ENCODE measurements around the gene PIF1. TPM values are rescaled to one million over a fixed set of nuclear protein-coding genes. Genes with fewer than 3 reads are reported as not detected.

The PIF1 gene
- total RNA-seq, 1 donor from 2014 or later: 2.1 TPM

- peaks cover 4 to 12% (median 5%) of the 10 kb centered on the region in 3 donors for H3K36me3 ChIP-seq (ENCODE audit: control insufficient read depth in 3 of 3, insufficient read depth in 3 of 3, low read length in 3 of 3)
- no peak overlapping the region for H3K27ac ChIP-seq (ENCODE audit: low read depth, low read length)
- no peaks in the 10 kb centered on the region for H3K27me3 ChIP-seq (ENCODE audit: control insufficient read depth in 3 of 3, insufficient read depth in 3 of 3, low read length in 3 of 3)
- no peak overlapping the region for H3K9ac ChIP-seq (ENCODE audit: low read depth in 1 of 3, low read length in 3 of 3)
- H3K4me3 ChIP-seq (ENCODE audit: low read length in 3 of 3): no peak overlapping the region
- no peaks in the 10 kb centered on the region for H3K9me3 ChIP-seq (ENCODE audit: control insufficient read depth in 3 of 3, low read length in 3 of 3)
- H3K4me1 ChIP-seq (ENCODE audit: control insufficient read depth in 3 of 3, insufficient read depth in 3 of 3, low read length in 3 of 3): peaks cover 29 to 50% (median 37%) of the 10 kb centered on the region in 3 donors
These were observed 22.6 kb upstream of the PIF1 start for GRCh38 chr15:64847876-64848716.

GRCh38 chr15:64847448-64847847, 22.0 kb upstream of the PIF1 start:
- H3K9me3 ChIP-seq (ENCODE audit: control insufficient read depth in 3 of 3, low read length in 3 of 3): no peaks in the 10 kb centered on the region
- no peaks in the 10 kb centered on the region for H3K27me3 ChIP-seq (ENCODE audit: control insufficient read depth in 3 of 3, insufficient read depth in 3 of 3, low read length in 3 of 3)
- H3K4me3 ChIP-seq (ENCODE audit: low read length in 3 of 3): no peak overlapping the region
- H3K27ac ChIP-seq (ENCODE audit: low read depth, low read length): no peak overlapping the region
- H3K4me1 ChIP-seq (ENCODE audit: control insufficient read depth in 3 of 3, insufficient read depth in 3 of 3, low read length in 3 of 3): peaks cover 32 to 56% (median 41%) of the 10 kb centered on the region in 3 donors
- peaks cover 4 to 12% (median 5%) of the 10 kb centered on the region in 3 donors for H3K36me3 ChIP-seq (ENCODE audit: control insufficient read depth in 3 of 3, insufficient read depth in 3 of 3, low read length in 3 of 3)
- H3K9ac ChIP-seq (ENCODE audit: low read depth in 1 of 3, low read length in 3 of 3): no peak overlapping the region

GRCh38 chr15:64847016-64847415, 21.6 kb upstream of the PIF1 start:
- H3K4me3 ChIP-seq (ENCODE audit: low read length in 3 of 3): no peak overlapping the region
- no peak overlapping the region for H3K9ac ChIP-seq (ENCODE audit: low read depth in 1 of 3, low read length in 3 of 3)
- no peaks in the 10 kb centered on the region for H3K27me3 ChIP-seq (ENCODE audit: control insufficient read depth in 3 of 3, insufficient read depth in 3 of 3, low read length in 3 of 3)
- H3K27ac ChIP-seq (ENCODE audit: low read depth, low read length): no peak overlapping the region
- H3K9me3 ChIP-seq (ENCODE audit: control insufficient read depth in 3 of 3, low read length in 3 of 3): no peaks in the 10 kb centered on the region
- H3K36me3 ChIP-seq (ENCODE audit: control insufficient read depth in 3 of 3, insufficient read depth in 3 of 3, low read length in 3 of 3): peaks cover 4 to 12% (median 5%) of the 10 kb centered on the region in 3 donors
- peaks cover 32 to 59% (median 42%) of the 10 kb centered on the region in 3 donors for H3K4me1 ChIP-seq (ENCODE audit: control insufficient read depth in 3 of 3, insufficient read depth in 3 of 3, low read length in 3 of 3)

DNA sequence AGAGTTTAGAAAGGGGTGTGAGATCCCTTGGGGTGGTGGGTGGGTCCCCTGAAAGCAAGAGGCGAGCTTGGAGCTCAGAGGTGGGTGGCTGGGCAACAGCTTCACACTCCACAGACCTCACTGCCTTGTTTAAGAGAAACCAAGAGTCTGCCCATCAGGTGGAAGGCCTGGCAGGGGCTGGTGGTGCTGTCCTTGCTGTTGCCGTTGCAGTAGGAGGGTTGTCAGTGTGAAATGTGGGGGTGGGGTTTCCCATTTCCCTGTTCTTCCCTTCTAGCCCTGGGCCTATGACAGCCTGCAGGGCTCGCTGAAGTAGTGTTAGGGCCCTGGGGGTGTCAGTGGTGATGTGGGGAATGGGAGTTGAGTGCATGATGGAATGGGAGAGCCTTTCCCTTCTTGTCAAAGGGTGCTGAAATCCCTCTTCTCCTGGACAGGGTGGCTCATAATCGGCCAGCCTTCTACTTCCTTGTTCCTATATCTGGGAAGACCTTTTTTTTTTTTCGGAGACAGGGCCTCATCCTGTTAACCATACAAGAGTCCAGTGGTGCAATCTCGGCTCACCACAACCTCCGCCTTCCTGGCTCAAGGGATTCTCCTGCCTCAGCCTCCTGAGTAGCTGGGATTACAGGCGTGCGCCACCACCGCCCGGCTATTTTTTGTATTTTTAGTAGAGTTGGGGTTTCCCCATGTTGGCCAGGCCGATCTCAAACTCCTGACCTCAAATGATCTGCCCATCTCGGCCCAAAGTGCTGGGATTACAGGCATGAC, 20.6 kb upstream of the PIF1 start:
- H3K36me3 ChIP-seq (ENCODE audit: control insufficient read depth in 3 of 3, insufficient read depth in 3 of 3, low read length in 3 of 3): peaks cover 4 to 9% (median 5%) of the 10 kb centered on the region in 3 donors
- no peaks in the 10 kb centered on the region for H3K27me3 ChIP-seq (ENCODE audit: control insufficient read depth in 3 of 3, insufficient read depth in 3 of 3, low read length in 3 of 3)
- peak overlapping the region in 1 of 3 donors; percentile 14 for H3K9ac ChIP-seq (ENCODE audit: low read depth in 1 of 3, low read length in 3 of 3)
- no peak overlapping the region for H3K4me3 ChIP-seq (ENCODE audit: low read length in 3 of 3)
- H3K4me1 ChIP-seq (ENCODE audit: control insufficient read depth in 3 of 3, insufficient read depth in 3 of 3, low read length in 3 of 3): peaks cover 30 to 53% (median 38%) of the 10 kb centered on the region in 3 donors
- H3K27ac ChIP-seq (ENCODE audit: low read depth, low read length): peak overlapping the region; percentile 83
- H3K9me3 ChIP-seq (ENCODE audit: control insufficient read depth in 3 of 3, low read length in 3 of 3): no peaks in the 10 kb centered on the region

- Histone ChIP-seq H3K9me3 (ENCODE audit: control insufficient read depth in 3 of 3, low read length in 3 of 3) (no peaks in the 10 kb centered on the region), H3K4me3 (ENCODE audit: low read length in 3 of 3) (peak overlapping the region in 2 of 3 donors; percentile 74 to 89), H3K4me1 (ENCODE audit: control insufficient read depth in 3 of 3, insufficient read depth in 3 of 3, low read length in 3 of 3) (peaks cover 38 to 53% (median 45%) of the 10 kb centered on the region in 3 donors), H3K27me3 (ENCODE audit: control insufficient read depth in 3 of 3, insufficient read depth in 3 of 3, low read length in 3 of 3) (no peaks in the 10 kb centered on the region), H3K9ac (ENCODE audit: low read depth in 1 of 3, low read length in 3 of 3) (peak overlapping the region; percentile 27 to 50 (median 45)), H3K27ac (ENCODE audit: low read depth, low read length) (peak overlapping the region; percentile 83), H3K36me3 (ENCODE audit: control insufficient read depth in 3 of 3, insufficient read depth in 3 of 3, low read length in 3 of 3) (peaks cover 2 to 4% (median 2%) of the 10 kb centered on the region in 3 donors)
These were observed 19.8 kb upstream of the PIF1 start for GRCh38 chr15:64845183-64845611.

GRCh38 chr15:64844576-64845145, 19.2 kb upstream of the PIF1 start:
- no peaks in the 10 kb centered on the region for H3K9me3 ChIP-seq (ENCODE audit: control insufficient read depth in 3 of 3, low read length in 3 of 3)
- peaks cover 0 to 4% (median 2%) of the 10 kb centered on the region in 3 donors for H3K36me3 ChIP-seq (ENCODE audit: control insufficient read depth in 3 of 3, insufficient read depth in 3 of 3, low read length in 3 of 3)
- no peaks in the 10 kb centered on the region for H3K27me3 ChIP-seq (ENCODE audit: control insufficient read depth in 3 of 3, insufficient read depth in 3 of 3, low read length in 3 of 3)
- H3K4me1 ChIP-seq (ENCODE audit: control insufficient read depth in 3 of 3, insufficient read depth in 3 of 3, low read length in 3 of 3): peaks cover 39 to 53% (median 45%) of the 10 kb centered on the region in 3 donors
- H3K4me3 ChIP-seq (ENCODE audit: low read length in 3 of 3): peak overlapping the region; percentile 45 to 89 (median 74)
- peak overlapping the region; percentile 27 to 50 (median 45) for H3K9ac ChIP-seq (ENCODE audit: low read depth in 1 of 3, low read length in 3 of 3)
- peak overlapping the region; percentile 83 for H3K27ac ChIP-seq (ENCODE audit: low read depth, low read length)

- H3K9me3 ChIP-seq (ENCODE audit: control insufficient read depth in 3 of 3, low read length in 3 of 3): no peaks in the 10 kb centered on the region
- no peaks in the 10 kb centered on the region for H3K27me3 ChIP-seq (ENCODE audit: control insufficient read depth in 3 of 3, insufficient read depth in 3 of 3, low read length in 3 of 3)
- peaks cover 39 to 53% (median 45%) of the 10 kb centered on the region in 3 donors for H3K4me1 ChIP-seq (ENCODE audit: control insufficient read depth in 3 of 3, insufficient read depth in 3 of 3, low read length in 3 of 3)
- peak overlapping the region; percentile 33 to 88 (median 33) for H3K9ac ChIP-seq (ENCODE audit: low read depth in 1 of 3, low read length in 3 of 3)
- H3K36me3 ChIP-seq (ENCODE audit: control insufficient read depth in 3 of 3, insufficient read depth in 3 of 3, low read length in 3 of 3): peaks cover 0 to 4% (median 2%) of the 10 kb centered on the region in 3 donors
- H3K4me3 ChIP-seq (ENCODE audit: low read length in 3 of 3): peak overlapping the region; percentile 45 to 89 (median 74)
- peak overlapping the region; percentile 83 for H3K27ac ChIP-seq (ENCODE audit: low read depth, low read length)
These were observed 18.5 kb upstream of the PIF1 start for GRCh38 chr15:64843991-64844390.

DNA sequence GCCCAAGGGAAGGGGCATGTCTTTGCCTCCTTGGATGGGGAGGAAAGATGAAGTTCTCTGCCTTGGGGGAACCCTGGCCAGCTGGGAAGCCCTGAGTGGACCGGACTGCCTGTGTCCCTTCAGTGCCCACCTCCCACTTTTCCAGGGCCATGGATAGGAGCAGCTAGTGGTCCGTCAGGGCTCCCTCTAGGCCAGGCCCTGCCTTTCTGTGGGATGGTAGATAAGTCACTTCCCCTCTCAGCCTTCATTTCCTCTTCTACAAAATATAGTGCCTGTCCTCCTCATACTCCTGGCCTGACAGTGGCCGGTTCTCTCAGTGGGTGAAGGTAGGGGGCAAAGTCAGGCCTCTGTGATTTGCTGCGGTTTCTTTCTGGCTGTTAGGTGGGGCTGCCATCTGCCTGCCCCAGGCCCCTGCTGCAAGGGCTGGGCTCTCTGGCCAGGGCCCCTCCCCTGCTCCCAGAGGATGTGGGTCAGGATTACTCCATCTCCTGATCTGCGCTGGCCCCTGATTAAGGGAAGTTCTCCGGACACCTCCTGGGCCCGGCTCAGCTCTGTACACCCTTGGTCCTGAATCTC, 17.6 kb upstream of the PIF1 start:
- H3K4me1 ChIP-seq (ENCODE audit: control insufficient read depth in 3 of 3, insufficient read depth in 3 of 3, low read length in 3 of 3): peaks cover 38 to 52% (median 45%) of the 10 kb centered on the region in 3 donors
- no peaks in the 10 kb centered on the region for H3K9me3 ChIP-seq (ENCODE audit: control insufficient read depth in 3 of 3, low read length in 3 of 3)
- peak overlapping the region; percentile 80 to 88 (median 85) for H3K9ac ChIP-seq (ENCODE audit: low read depth in 1 of 3, low read length in 3 of 3)

More for the DNA sequence above, 17.6 kb upstream of the PIF1 start:
- peak overlapping the region; percentile 73 to 89 (median 81) for H3K4me3 ChIP-seq (ENCODE audit: low read length in 3 of 3)
- H3K27me3 ChIP-seq (ENCODE audit: control insufficient read depth in 3 of 3, insufficient read depth in 3 of 3, low read length in 3 of 3): no peaks in the 10 kb centered on the region
- peak overlapping the region; percentile 83 for H3K27ac ChIP-seq (ENCODE audit: low read depth, low read length)
- peaks cover 0 to 4% (median 0%) of the 10 kb centered on the region in 3 donors for H3K36me3 ChIP-seq (ENCODE audit: control insufficient read depth in 3 of 3, insufficient read depth in 3 of 3, low read length in 3 of 3)

Measured in skeletal muscle tissue (tissue), 4 donors.